Parathyroid adenoma (tissue), 2 donors: ENCODE data around the gene FAM241A.

Experiments
- H2AFZ ChIP-seq: fragments of 300-600 bp; sonication (generic); one replicate; pipeline ENCODE4 v1.7.0; 2017; ENCODE audit warnings: antibody characterized with exemption, mild to moderate bottlenecking
- H3K27ac ChIP-seq: fragments of 300-600 bp; sonication (generic); one replicate; pipeline ENCODE4 v1.7.0; 2017
- H3K27me3 ChIP-seq: fragments of 300-600 bp; sonication (generic); one replicate; pipeline ENCODE4 v1.7.0; 2017; ENCODE audit warnings: low read length; ENCODE audit not compliant: control insufficient read depth, insufficient read depth
- H3K36me3 ChIP-seq: fragments of 300-600 bp; sonication (generic); one replicate; pipeline ENCODE4 v1.7.0; 2017; ENCODE audit warnings: low read length; ENCODE audit not compliant: control insufficient read depth, insufficient read depth
- H3K4me1 ChIP-seq: fragments of 300-600 bp; sonication (generic); one replicate; pipeline ENCODE4 v1.7.0; 2017; ENCODE audit warnings: control low read depth
- H3K4me2 ChIP-seq: fragments of 300-600 bp; sonication (generic); one replicate; pipeline ENCODE4 v1.7.0; 2017; ENCODE audit warnings: low read length
- H3K4me3 ChIP-seq: fragments of 300-600 bp; sonication (generic); one replicate; pipeline ENCODE4 v1.7.0; 2017; ENCODE audit warnings: low read depth, low read length
- H3K79me2 ChIP-seq: fragments of 300-600 bp; sonication (generic); one replicate; pipeline ENCODE4 v1.7.0; 2017; ENCODE audit warnings: control low read depth
- H3K9ac ChIP-seq: fragments of 300-600 bp; sonication (generic); one replicate; pipeline ENCODE4 v1.7.0; 2017; ENCODE audit warnings: mild to moderate bottlenecking
- H3K9me3 ChIP-seq: fragments of 300-600 bp; sonication (generic); one replicate; pipeline ENCODE4 v1.7.0; 2017; ENCODE audit warnings: low read length; ENCODE audit not compliant: control insufficient read depth
- TF ChIP-seq, protein P1 (sequence below): fragments of 300-600 bp; sonication (generic); IDR thresholded peaks from one replicate; pipeline ENCODE4 v1.7.0; 2017; ENCODE audit warnings: antibody characterized with exemption, mild to moderate bottlenecking
- donor health status: primary hyperparathyroidism.

FAM241A gene

DNA sequence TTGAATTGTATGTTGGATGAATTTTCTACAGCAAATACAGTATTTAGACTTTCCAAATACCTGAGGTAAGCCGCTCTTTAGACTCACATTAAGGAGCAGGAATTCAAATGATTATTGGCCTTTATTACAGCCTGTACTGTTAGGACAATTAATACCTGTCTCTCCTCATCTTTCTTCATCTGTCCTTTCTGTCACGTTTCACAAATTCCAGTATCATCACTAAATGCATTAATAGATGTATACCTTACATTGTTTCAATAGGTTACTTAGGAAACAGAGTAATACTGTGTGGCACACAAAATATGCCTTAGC, 1.2 kb downstream of the FAM241A start:
- Histone ChIP-seq H3K27me3 (no peaks in the 10 kb centered on the region), H3K4me2 (peak overlapping the region; percentile 95), H3K4me3 (peak overlapping the region; percentile 84), H3K79me2 (peaks cover 2% of the 10 kb centered on the region), H3K9ac (no peak overlapping the region), H3K4me1 (no peaks in the 10 kb centered on the region), H3K9me3 (no peaks in the 10 kb centered on the region), H2AFZ (peak overlapping the region; percentile 83), H3K27ac (peak overlapping the region; percentile 82), H3K36me3 (no peaks in the 10 kb centered on the region)
- TF ChIP-seq, protein P1, sequence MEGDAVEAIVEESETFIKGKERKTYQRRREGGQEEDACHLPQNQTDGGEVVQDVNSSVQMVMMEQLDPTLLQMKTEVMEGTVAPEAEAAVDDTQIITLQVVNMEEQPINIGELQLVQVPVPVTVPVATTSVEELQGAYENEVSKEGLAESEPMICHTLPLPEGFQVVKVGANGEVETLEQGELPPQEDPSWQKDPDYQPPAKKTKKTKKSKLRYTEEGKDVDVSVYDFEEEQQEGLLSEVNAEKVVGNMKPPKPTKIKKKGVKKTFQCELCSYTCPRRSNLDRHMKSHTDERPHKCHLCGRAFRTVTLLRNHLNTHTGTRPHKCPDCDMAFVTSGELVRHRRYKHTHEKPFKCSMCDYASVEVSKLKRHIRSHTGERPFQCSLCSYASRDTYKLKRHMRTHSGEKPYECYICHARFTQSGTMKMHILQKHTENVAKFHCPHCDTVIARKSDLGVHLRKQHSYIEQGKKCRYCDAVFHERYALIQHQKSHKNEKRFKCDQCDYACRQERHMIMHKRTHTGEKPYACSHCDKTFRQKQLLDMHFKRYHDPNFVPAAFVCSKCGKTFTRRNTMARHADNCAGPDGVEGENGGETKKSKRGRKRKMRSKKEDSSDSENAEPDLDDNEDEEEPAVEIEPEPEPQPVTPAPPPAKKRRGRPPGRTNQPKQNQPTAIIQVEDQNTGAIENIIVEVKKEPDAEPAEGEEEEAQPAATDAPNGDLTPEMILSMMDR, result no peak

DNA sequence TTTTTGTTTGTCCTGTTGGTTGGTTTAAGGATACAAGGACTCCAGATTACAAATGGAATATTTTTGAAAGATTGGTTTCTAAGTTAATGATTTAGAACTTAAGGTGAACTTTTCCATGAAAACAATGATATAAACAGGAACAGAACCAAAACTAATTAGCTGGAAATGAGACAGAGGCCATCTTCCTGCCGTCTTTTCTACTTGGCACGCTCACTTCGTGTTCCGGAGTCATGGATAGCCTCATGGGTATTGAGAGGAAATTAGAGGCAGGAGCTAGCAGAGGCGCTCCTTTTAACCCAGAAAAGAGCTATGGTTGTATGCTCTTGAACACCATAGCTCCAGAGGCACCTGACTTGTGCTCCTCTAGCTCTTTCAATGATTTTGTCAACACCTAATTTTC, 2.4 kb downstream of the FAM241A start:
- H3K4me2 ChIP-seq, result no peak overlapping the region
- no peaks in the 10 kb centered on the region for H3K36me3 ChIP-seq
- H3K9me3 ChIP-seq, result no peaks in the 10 kb centered on the region
- H3K4me1 ChIP-seq, result no peaks in the 10 kb centered on the region
- peak overlapping the region; percentile 52 for H3K27ac ChIP-seq
- no peak overlapping the region for H2AFZ ChIP-seq
- no peak overlapping the region for H3K4me3 ChIP-seq
- no peak overlapping the region for H3K9ac ChIP-seq
- TF ChIP-seq, protein P1, result no peak
- H3K27me3 ChIP-seq, result no peaks in the 10 kb centered on the region
- peaks cover 2% of the 10 kb centered on the region for H3K79me2 ChIP-seq

DNA sequence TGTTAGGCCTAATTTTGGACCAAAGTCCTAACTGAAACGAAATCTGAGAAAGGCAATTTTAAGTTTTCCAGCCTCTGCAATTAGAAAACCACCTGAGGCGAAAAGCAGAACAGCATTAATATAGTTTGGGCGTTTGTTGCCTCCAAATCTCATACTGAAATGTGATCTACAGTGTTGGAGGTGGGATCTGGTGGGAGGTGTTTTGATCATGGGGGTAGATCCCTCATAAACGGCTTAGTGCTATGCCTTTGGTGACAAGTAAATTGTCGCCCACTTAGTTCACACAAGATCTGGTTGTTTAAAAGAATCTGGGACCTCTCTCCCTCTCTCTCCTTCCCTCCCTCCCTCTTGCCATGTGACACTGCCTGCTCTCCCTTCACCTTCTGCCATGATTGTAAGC, 5.7 kb downstream of the FAM241A start:
- H3K4me3 ChIP-seq, result no peak overlapping the region
- no peak overlapping the region for H3K9ac ChIP-seq
- H3K27me3 ChIP-seq, result no peaks in the 10 kb centered on the region
- no peaks in the 10 kb centered on the region for H3K9me3 ChIP-seq
- TF ChIP-seq, protein P1, result no peak
- no peak overlapping the region for H3K4me2 ChIP-seq
- peaks cover 6% of the 10 kb centered on the region for H3K79me2 ChIP-seq
- no peak overlapping the region for H2AFZ ChIP-seq
- H3K4me1 ChIP-seq, result no peaks in the 10 kb centered on the region
- H3K36me3 ChIP-seq, result no peaks in the 10 kb centered on the region
- no peak overlapping the region for H3K27ac ChIP-seq

DNA sequence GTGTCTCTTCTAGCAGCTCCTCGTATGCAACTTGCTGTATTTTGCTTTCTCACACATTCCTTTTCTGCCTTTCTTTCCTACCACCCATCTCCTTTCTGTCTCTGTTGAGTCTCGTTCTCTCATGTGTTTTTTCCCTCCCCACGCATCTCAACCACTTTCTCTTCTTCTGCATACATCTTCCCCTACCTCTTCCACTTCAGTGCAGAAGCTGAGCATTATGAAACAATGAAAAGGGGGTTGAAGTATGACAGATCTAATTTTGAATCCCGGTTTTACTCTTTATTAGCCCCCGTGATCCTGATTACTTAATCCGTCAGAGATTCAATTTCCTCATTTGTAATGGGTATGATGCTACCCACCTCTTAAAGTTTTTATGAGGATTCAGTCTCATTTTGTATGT, 7.3 kb downstream of the FAM241A start:
- Histone ChIP-seq H3K79me2 (peaks cover 6% of the 10 kb centered on the region), H3K36me3 (no peaks in the 10 kb centered on the region), H3K27ac (no peak overlapping the region), H3K27me3 (no peaks in the 10 kb centered on the region), H3K9ac (no peak overlapping the region), H3K9me3 (no peaks in the 10 kb centered on the region), H3K4me1 (no peaks in the 10 kb centered on the region), H3K4me3 (no peak overlapping the region), H2AFZ (no peak overlapping the region), H3K4me2 (no peak overlapping the region)
- TF ChIP-seq, protein P1, result no peak

DNA sequence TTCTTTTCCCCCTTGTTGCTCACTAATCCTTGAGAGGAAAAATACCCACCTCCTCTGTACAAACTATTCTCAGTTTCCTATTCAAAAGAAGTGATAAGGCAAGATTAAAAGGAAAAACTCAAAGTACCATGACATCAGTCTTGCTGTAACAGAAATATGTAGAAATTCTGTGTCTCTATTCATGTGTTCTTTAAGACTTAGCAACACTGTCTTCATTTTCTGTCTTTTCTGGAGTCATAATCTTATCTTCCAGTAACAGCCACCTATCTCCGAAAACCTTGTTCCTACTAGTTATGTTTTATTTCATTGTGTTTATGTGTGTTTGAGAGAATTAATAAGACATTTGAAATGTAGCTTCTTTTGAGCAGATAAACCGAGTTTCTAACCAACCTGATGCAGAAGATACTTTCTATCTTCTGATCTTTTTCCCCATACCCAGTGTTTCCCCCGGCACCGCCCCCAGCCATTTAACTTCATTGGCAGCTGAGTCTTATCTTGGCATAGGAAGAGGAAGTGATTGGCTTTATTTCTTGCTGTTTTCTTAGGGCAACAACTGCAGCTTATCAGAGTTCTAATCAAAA, 8.0 kb downstream of the FAM241A start:
- no peak overlapping the region for H3K4me3 ChIP-seq
- H3K36me3 ChIP-seq, result no peaks in the 10 kb centered on the region
- H3K4me2 ChIP-seq, result no peak overlapping the region
- H3K9ac ChIP-seq, result no peak overlapping the region
- no peaks in the 10 kb centered on the region for H3K4me1 ChIP-seq
- TF ChIP-seq, protein P1, result no peak
- H3K79me2 ChIP-seq, result peaks cover 6% of the 10 kb centered on the region
- no peak overlapping the region for H2AFZ ChIP-seq
- H3K9me3 ChIP-seq, result no peaks in the 10 kb centered on the region
- H3K27me3 ChIP-seq, result no peaks in the 10 kb centered on the region
- H3K27ac ChIP-seq, result no peak overlapping the region
